ENCODE data around the gene MRPS23. TPM values are rescaled to one million over a fixed set of nuclear protein-coding genes. Genes with fewer than 3 reads are reported as not detected.

The MRPS23 gene
- total and polyA plus RNA-seq, 2 of the 13 experiments (the other 11 are each of a cell fraction or from before 2014, with no cell fraction given) = 63.2 to 181 TPM

GRCh38 chr17:57861790-57862693, 12.2 kb upstream of the MRPS23 start (continued):
- peak; percentile 67 for TF ChIP-seq NFAT5 (CRISPR knock-in tag; IDR thresholded peaks at IDR 0.05)
- TF ChIP-seq TFAP4 (IDR thresholded peaks at IDR 0.05; ENCODE audit: borderline replicate concordance, low read depth) = no peak
- no peak for TF ChIP-seq HMGA1 (CRISPR knock-in tag; conservative IDR thresholded peaks at IDR 0.05)
- TF ChIP-seq BRD4 (CRISPR knock-in tag; IDR thresholded peaks at IDR 0.05) = peak; percentile 99
- no peak; the same call in 1 of the 2 replicates for TF ChIP-seq POGZ (CRISPR knock-in tag; IDR thresholded peaks at IDR 0.05)
- TF ChIP-seq ATF5 (CRISPR knock-in tag; IDR thresholded peaks at IDR 0.05; ENCODE audit: low read depth) = peak; percentile 94; the same call in 1 of the 2 replicates
- TF ChIP-seq ZNF326 (CRISPR knock-in tag; IDR thresholded peaks at IDR 0.05; ENCODE audit: borderline replicate concordance) = no peak
- TF ChIP-seq ZFAT (CRISPR knock-in tag; conservative IDR thresholded peaks at IDR 0.05) = peak; percentile 82; the same call in 1 of the 2 replicates
- 0 out of 2 replicates have a peak, but pooled peaks have one; percentile 68 for TF ChIP-seq ZNF556 (CRISPR knock-in tag; IDR thresholded peaks at IDR 0.05; ENCODE audit: borderline replicate concordance)
- no peak for TF ChIP-seq ELK4 (CRISPR knock-in tag; IDR thresholded peaks at IDR 0.05; ENCODE audit: borderline replicate concordance)
- 0 out of 2 replicates have a peak, but pooled peaks have one; percentile 86 for TF ChIP-seq ZNF570 (CRISPR knock-in tag; IDR thresholded peaks at IDR 0.05; ENCODE audit: borderline replicate concordance)
- TF ChIP-seq ZNF75D (CRISPR knock-in tag; IDR thresholded peaks at IDR 0.05; ENCODE audit: borderline replicate concordance) = no peak
- TF ChIP-seq ZNF782 (CRISPR knock-in tag; IDR thresholded peaks at IDR 0.05; ENCODE audit: borderline replicate concordance) = peak; percentile 62; the same call in 1 of the 2 replicates
- no peak for TF ChIP-seq CENPBD1 (CRISPR knock-in tag; IDR thresholded peaks at IDR 0.05; ENCODE audit: borderline replicate concordance, low read depth)
- no peak; the same call in 1 of the 2 replicates for TF ChIP-seq ZMAT5 (CRISPR knock-in tag; IDR thresholded peaks at IDR 0.05; ENCODE audit: borderline replicate concordance, low read depth)
- TF ChIP-seq MTF1 (CRISPR knock-in tag; IDR thresholded peaks at IDR 0.05) = no peak
- peak; percentile 79 for TF ChIP-seq RXRB (CRISPR knock-in tag; IDR thresholded peaks at IDR 0.05; ENCODE audit: borderline replicate concordance)
- no peak for TF ChIP-seq ZNF879 (CRISPR knock-in tag; IDR thresholded peaks at IDR 0.05)
- TF ChIP-seq TSC22D2 (CRISPR knock-in tag; IDR thresholded peaks at IDR 0.05; ENCODE audit: borderline replicate concordance) = peak; percentile 74; the same call in 1 of the 2 replicates

Data from HepG2 (cell line).